ENCODE results near the gene SLC26A3.

The SLC26A3 gene

DNA sequence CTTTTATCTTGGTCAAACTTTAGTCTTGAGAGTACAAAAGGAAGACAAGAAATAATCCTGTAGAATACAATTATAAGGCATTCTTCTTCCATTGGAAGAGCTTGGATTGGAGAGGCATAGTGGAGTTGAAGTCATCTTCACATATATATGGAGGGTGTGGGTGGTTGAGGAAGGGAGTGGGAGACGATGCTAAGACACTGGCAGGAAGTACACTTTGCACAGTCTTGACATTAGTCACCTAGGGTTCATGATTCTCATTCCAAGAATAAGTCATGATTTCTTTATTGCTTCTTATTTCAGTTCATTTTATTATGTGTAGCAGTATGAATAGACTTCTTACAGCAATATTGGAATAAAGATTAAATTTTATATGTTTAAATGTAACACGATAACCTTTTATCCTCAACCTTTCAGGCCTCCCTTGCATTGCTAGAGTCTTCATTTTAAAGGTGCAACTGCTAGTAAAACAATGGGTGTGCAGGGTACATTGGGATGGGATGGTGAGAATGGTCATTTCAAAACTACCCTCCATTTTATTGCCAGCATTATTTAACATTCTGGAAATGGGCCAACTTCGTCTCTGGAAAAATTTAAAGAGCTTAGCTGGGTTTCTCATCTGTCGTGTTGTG, 12.3 kb upstream of the SLC26A3 start:
- DNase-seq (ENCODE audit: low read depth): no peak

DNA sequence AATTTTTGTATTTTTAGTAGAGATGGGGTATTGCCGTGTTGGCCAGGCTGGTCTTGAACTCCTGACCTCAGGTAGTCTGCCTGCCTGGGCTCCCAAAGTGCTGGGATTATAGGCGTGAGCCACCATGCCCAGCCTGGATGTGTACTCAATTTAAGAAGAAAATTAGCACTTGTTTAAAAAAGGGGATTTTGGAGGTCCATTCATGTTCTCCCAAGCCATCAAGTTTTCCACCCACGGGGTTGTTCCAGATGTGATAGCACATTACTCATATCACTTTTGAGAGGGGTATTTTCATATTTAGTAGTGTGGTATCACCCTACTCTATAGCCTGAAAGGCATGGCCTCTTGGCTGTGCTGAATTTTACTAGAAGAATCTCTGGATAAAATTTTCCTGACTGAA, 10.5 kb upstream of the SLC26A3 start:
- no peak for DNase-seq (ENCODE audit: low read depth)

- no peak for DNase-seq (ENCODE audit: low read depth)
These were observed 8.9 kb upstream of the SLC26A3 start for GRCh38 chr7:107811934-107812333.

- DNase-seq (ENCODE audit: low read depth): no peak
These were observed 7.6 kb upstream of the SLC26A3 start for GRCh38 chr7:107810626-107811025.

GRCh38 chr7:107809179-107809578, 6.2 kb upstream of the SLC26A3 start:
- DNase-seq (ENCODE audit: low read depth): no peak

GRCh38 chr7:107799647-107800264, 3.3 kb downstream of the SLC26A3 start:
- no peak for DNase-seq (ENCODE audit: low read depth)

DNA sequence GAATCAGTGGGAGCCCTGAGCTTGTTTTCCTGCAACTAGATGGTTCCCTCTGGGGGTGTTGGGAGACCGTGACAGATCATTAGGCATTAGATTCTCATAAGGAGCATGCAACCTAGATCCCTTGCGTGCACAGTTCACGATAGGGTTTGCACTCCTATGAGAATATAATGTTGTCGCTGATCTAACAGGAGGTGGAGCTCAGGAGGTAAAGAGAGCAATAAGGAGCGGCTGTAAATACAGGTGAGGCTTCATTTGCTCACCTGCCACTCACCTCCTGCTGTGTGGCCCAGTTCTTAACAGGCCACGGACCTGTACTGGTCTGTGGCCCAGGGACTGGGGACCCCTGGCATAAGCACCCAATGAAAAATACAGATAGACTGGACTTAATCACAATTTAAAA, 10.7 kb downstream of the SLC26A3 start:
- DNase-seq (ENCODE audit: low read depth): no peak

- DNase-seq (ENCODE audit: low read depth): no peak
These were observed 13.4 kb downstream of the SLC26A3 start for GRCh38 chr7:107789647-107790046.

DNA sequence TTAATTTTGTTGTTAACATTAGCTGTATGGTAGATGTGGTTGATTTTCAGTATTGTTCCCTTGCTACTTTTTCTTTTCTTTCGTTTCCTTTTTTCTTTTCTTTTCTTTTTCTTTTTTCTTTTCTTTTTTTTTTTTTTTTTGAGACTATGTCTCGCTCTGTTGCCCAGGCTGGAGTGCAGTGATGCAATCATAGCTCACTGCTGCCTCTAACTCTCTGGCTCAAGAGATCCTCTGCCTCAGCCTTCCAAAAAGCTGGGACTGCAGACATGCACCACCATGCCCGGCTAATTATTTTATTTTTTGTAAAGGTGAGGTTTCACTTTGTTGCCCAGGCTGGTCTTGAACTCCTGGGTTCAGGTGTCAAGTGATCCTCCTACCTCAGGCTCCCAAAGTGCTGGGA, 14.4 kb downstream of the SLC26A3 start:
- DNase-seq (ENCODE audit: low read depth): no peak

- DNase-seq (ENCODE audit: low read depth): no peak
These were observed 14.8 kb downstream of the SLC26A3 start for GRCh38 chr7:107788216-107788615.

DNA sequence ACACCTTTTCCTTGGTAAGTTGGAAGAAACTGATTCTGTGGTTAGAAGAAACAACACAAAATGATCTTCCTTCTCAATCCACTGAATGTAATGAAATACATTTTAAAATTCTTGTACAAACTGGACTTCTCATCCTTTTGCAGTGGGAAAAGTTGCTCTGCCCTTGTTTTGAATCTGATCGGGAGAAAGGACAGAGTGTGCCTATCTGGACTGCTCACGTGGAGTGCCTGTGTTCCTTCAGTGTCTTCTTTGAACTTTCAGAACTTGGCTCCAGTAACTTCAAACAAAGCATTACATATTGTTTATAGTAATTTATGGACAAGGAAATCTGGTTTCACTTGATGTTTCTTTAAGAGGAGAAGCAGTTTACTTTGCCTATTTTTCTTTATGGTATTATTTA, 17.1 kb downstream of the SLC26A3 start:
- no peak for DNase-seq (ENCODE audit: low read depth)

- DNase-seq (ENCODE audit: low read depth): no peak
These were observed 17.9 kb downstream of the SLC26A3 start for GRCh38 chr7:107785170-107785569.

DNA sequence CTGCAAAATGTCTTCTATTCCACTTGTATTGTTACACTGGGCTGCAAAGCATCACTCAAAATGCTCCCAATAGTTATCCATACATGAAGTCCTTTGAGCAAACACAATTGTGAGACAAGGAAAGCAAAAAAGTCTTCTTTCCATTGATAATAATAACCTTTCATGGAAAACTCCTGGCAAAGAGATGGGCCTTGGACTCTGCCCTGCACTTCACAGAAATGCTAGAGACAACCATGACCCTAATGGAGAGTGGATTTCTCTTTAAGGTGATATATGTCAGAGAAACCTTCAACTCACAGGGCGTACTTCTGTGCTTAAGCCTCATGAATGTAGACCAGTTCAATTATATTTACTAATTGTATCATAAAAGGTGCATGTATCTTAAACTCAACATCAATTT, 19.4 kb downstream of the SLC26A3 start:
- DNase-seq (ENCODE audit: low read depth): no peak

- DNase-seq (ENCODE audit: low read depth): no peak
These were observed 20.6 kb downstream of the SLC26A3 start for GRCh38 chr7:107782374-107782773.

DNA sequence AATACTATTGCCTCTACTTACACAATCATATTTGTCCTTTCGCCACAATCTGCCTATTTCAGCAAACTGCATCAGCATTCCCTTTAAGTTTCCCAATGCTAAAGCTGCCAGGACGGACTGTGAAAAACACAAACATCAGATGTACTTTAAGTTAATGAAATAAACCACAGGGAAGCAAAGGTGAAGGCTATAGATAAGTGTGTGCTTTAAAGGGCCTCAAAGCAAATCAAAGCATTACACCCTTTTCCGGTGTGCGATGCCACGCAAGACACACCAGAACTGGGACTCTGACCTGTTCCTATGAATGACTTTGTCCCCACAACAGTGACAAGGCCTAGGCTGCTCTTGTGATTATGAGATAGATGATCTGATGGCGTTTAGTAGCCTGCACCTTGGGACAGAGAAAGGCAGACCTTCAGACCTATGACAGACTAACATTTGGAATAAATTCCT, 23.4 kb downstream of the SLC26A3 start:
- no peak for DNase-seq (ENCODE audit: low read depth)

DNA sequence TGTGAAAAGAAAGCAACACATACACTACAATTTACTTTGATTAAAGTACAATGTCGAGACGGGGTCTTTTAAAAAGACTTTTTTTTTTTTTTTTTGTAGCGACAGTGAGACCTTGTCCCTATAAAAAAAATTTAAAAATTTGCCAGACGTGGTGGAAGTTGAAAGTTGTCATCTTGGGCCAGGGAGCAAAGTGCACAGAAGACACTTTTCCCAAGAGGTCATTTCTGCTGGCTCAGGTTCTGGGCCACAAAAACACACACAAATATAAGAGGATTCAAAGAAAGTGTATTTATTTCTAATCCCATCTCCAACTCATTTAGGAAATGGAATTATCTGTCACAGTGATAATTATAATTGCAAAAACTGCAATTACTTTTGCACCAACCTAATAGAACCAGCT, 24.7 kb downstream of the SLC26A3 start:
- no peak for DNase-seq (ENCODE audit: low read depth)

DNA sequence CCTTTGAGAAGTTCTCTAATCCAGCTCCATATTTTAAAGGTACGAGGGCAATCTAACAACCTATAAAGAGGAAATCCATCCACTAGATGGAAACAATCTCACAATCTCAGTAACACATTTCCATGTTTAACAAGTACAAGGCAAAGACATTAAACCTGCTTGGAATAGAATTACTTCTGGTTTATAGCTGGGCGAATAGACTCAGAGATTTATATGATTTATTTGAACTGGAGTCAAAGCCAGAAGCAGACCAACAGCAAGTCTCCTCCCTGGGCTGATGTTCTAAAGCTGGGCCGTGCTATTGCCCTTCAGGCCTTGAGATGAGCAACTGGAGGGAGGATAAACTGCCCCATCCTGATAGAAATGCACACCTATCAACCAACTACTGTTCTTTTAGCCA, 25.3 kb downstream of the SLC26A3 start:
- DNase-seq (ENCODE audit: low read depth): no peak

GRCh38 chr7:107773027-107773426, 30.0 kb downstream of the SLC26A3 start:
- DNase-seq (ENCODE audit: low read depth): no peak

DNA sequence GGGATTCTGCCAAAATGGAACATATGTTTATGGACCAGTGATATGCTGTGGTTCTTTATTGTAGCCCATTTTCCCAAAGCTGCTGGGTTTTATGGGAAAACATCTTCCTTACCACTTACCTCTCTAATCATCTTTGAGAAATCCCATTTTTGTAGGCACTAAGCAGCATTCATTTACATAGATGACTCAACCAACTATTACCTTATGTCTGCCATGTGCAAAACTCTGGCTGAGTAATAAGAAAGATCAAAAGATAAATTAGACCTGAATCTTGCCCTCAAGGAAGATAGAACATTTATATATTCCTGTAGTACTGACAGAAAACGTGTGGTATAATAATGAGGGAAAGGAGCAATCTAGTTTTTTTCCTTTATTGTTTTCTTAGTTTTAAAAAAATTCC, 34.8 kb downstream of the SLC26A3 start:
- DNase-seq (ENCODE audit: low read depth): no peak

DNA sequence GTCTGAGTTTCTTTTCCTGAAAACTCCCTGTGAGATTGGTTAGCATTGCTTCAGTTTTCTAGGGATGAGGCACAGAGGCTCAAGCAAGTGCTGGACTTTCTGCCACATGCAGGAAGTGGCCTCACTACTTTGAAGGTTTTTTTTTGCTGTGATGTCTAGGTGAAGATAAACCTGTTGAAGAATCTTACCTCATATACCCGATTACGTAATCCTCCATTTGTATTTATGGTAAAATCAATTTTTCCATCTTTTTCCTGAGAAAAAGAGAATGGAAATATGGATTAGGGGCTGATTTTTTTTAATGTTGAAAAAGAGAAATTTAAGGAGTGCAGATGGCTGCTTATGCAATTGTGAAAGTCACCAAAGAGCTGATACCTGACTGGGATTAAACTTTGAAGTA, 35.6 kb downstream of the SLC26A3 start:
- DNase-seq (ENCODE audit: low read depth): no peak

DNA sequence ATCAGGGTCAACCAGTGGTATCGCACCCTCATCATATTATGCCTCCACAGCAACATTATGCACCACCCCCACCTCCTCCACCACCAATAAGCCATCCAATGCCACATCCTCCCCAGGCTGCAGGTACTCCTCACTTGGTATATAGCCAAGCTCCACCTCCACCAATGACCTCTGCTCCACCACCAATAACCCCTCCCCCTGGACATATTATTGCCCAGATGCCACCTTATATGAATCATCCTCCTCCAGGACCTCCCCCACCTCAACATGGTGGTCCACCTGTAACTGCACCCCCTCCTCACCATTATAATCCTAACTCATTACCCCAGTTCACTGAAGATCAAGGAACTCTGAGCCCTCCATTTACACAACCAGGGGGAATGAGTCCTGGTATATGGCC, 44.4 kb downstream of the SLC26A3 start:
- DNase-seq (ENCODE audit: low read depth): no peak

- DNase-seq (ENCODE audit: low read depth): no peak
These were observed 48.4 kb downstream of the SLC26A3 start for GRCh38 chr7:107754642-107755041.

DNA sequence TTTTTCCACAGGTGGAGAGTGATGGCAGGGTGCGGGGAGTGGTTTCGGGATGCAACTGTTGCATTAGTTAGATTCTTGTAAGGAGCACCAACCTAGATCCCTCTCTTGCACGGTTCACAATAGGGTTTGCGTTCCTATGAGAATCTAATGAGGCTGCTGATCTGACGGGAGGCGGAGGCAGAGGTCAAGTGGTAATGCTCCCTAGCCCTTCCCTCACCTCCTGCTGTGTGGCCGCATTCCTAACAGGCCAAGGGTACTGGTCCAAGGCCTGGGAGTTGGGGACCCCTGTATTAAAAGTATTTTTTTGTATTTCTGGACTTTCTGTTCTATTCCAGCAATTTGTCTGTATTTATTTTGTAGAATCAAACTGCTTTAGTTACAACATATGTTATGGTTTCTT, 51.9 kb downstream of the SLC26A3 start:
- no peak for DNase-seq (ENCODE audit: low read depth)

- no peak for DNase-seq (ENCODE audit: low read depth)
These were observed 57.0 kb downstream of the SLC26A3 start for GRCh38 chr7:107746006-107746405.
